ENCODE measurements around the gene ANKRD61.

GRCh38 chr7:6011541-6011940 lies 19.6 kb upstream of the ANKRD61 start:
- no peak for TF ChIP-seq CTCF (IDR thresholded peaks at IDR 0.05)
- TF ChIP-seq POLR2A (IDR thresholded peaks at IDR 0.05) = no peak
